Measurements from ENCODE around the gene IGSF9.

The IGSF9 gene

DNA sequence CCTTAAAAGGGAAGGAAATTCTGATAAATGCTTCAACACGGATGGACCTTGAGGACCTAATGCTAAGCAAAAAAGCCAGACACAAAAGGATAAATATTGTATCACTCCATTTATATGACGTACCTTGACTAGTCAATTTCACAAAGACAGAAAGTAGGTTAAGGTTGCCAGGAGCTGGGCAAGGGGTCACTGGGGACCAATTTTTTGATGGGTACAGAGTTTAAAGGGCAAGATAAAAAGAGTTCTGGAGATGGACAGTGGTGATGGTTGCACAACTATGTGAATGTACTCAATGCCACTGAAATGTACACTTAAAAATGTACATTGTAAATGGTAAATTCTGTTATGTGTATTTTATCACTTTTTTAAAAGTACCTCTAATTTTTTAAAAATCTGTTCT, 40.7 kb upstream of the IGSF9 start:
- H3K27me3 ChIP-seq (ENCODE audit: control insufficient read depth, insufficient read depth, low read length) = peaks cover 14% of the 10 kb centered on the region; the same call in 1 of the 2 replicates
- no peaks in the 10 kb centered on the region for H3K9me3 ChIP-seq (ENCODE audit: control insufficient read depth, insufficient read depth, low read depth, low read length)
- no peak overlapping the region for H3K27ac ChIP-seq (ENCODE audit: low read depth, low read length)
- H3K4me1 ChIP-seq (ENCODE audit: control insufficient read depth, insufficient read depth, low read length) = peaks cover 3% of the 10 kb centered on the region; the same call in 1 of the 2 replicates
- no peaks in the 10 kb centered on the region for H3K36me3 ChIP-seq (ENCODE audit: control insufficient read depth, insufficient read depth, low read length)
- no peak overlapping the region for H3K4me3 ChIP-seq (ENCODE audit: low read depth, low read length)
- H3K9ac ChIP-seq (ENCODE audit: low read length) = no peak overlapping the region

DNA sequence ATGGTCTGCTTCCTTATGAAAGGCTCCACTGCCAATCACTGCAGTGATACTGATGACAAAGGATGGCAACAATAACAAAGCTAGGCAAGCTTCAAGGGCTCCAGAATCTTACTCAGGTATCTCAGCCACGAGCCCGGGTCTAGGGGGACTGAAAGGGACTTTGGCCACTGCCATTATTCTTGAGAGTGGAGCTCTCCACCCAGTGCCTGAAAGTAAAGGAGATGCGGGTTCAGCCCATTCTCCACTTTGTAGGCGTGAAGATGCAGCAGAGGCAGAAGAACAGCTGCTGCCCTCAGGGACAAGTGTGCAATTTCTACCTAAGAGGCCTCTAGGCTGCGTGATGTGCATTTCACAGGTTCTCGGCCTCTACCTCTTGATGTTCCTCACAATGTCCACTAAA, 40.1 kb upstream of the IGSF9 start:
- peaks cover under 1% of the 10 kb centered on the region; the same call in 1 of the 2 replicates for H3K4me1 ChIP-seq (ENCODE audit: control insufficient read depth, insufficient read depth, low read length)
- H3K9me3 ChIP-seq (ENCODE audit: control insufficient read depth, insufficient read depth, low read depth, low read length) = no peaks in the 10 kb centered on the region
- peaks cover 14% of the 10 kb centered on the region; the same call in 1 of the 2 replicates for H3K27me3 ChIP-seq (ENCODE audit: control insufficient read depth, insufficient read depth, low read length)
- H3K27ac ChIP-seq (ENCODE audit: low read depth, low read length) = no peak overlapping the region
- no peaks in the 10 kb centered on the region for H3K36me3 ChIP-seq (ENCODE audit: control insufficient read depth, insufficient read depth, low read length)
- no peak overlapping the region for H3K9ac ChIP-seq (ENCODE audit: low read length)
- no peak overlapping the region for H3K4me3 ChIP-seq (ENCODE audit: low read depth, low read length)

DNA sequence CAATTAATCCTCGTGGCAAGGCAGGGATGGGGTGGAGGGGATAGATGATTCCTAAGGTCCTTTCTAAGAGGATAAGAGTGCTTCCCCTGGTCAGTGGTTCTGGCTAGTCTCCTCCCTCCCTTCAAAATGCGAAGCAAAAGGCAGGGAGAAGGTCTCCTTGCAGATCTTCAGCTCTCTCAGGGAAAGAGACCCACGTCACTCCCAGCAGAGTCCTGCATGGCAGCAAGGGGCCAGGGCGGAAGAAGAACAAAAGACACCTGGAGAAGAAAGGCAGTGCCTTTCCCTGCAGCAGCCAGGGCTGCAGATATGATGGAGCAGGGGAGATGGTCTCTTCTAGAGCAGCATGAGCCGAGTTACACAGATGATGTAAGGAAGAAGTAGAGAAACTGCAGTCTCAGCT, 38.3 kb upstream of the IGSF9 start:
- Histone ChIP-seq H3K27me3 (ENCODE audit: control insufficient read depth, insufficient read depth, low read length) (peaks cover 21% of the 10 kb centered on the region; the same call in 1 of the 2 replicates), H3K27ac (ENCODE audit: low read depth, low read length) (no peak overlapping the region), H3K36me3 (ENCODE audit: control insufficient read depth, insufficient read depth, low read length) (no peaks in the 10 kb centered on the region), H3K9ac (ENCODE audit: low read length) (no peak overlapping the region), H3K9me3 (ENCODE audit: control insufficient read depth, insufficient read depth, low read depth, low read length) (no peaks in the 10 kb centered on the region), H3K4me3 (ENCODE audit: low read depth, low read length) (no peak overlapping the region), H3K4me1 (ENCODE audit: control insufficient read depth, insufficient read depth, low read length) (no peaks in the 10 kb centered on the region)

DNA sequence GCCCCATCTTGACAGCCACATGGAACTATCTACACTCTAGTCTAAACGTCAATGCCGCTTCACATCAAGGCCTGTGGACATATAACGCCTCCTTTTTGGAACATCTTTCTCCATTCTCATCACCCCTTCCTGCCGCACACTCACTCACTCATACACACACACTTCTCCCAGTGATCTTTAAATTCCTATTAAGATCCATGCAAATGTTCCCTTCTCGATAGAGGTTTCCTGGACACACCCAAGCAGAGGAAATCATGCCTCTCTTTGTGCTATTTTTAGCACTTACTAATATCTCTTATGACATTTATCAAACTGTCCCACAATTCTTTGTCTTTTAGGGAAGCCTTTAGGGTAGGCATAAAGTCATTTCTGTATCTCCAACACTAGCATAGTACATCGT, 36.9 kb upstream of the IGSF9 start:
- no peaks in the 10 kb centered on the region for H3K36me3 ChIP-seq (ENCODE audit: control insufficient read depth, insufficient read depth, low read length)
- no peaks in the 10 kb centered on the region for H3K4me1 ChIP-seq (ENCODE audit: control insufficient read depth, insufficient read depth, low read length)
- H3K27ac ChIP-seq (ENCODE audit: low read depth, low read length) = no peak overlapping the region
- peaks cover 31% of the 10 kb centered on the region for H3K27me3 ChIP-seq (ENCODE audit: control insufficient read depth, insufficient read depth, low read length)
- H3K4me3 ChIP-seq (ENCODE audit: low read depth, low read length) = no peak overlapping the region
- H3K9me3 ChIP-seq (ENCODE audit: control insufficient read depth, insufficient read depth, low read depth, low read length) = no peaks in the 10 kb centered on the region
- H3K9ac ChIP-seq (ENCODE audit: low read length) = no peak overlapping the region

DNA sequence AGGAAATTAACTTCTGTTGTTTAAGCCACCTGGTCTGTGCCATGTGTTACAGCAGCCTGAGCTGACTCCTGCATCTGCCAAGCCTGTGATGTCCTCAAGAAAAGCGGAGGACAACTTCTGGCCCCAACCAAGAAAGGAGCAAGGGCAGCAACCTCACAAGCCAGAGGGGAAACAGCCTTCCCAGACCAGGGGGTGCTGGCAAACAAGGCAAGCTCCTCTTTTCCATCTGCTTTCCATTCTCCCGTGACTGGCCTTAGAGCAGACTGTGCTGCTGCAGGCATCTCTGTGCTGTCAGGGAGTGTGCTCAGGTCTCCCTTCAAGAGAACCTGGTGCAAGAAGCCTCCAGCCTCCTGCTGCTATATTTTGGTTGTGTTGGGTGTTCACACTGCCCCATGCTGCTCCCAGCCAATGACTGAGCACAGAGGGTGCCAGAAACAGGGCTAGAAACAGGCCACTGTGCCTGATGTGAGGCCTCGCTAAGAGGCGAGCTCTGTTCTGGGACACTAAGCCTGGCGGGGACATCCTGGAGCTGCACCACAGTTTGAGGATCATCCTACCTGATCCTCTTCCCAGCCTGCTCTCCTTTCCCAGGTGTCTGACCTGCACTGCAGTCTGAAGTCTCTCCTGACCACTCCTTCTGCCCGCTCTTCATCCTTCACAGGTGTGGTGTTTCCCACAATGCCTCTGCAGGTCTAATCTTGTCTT, 36.1 kb upstream of the IGSF9 start:
- H3K27ac ChIP-seq (ENCODE audit: low read depth, low read length) = no peak overlapping the region

DNA sequence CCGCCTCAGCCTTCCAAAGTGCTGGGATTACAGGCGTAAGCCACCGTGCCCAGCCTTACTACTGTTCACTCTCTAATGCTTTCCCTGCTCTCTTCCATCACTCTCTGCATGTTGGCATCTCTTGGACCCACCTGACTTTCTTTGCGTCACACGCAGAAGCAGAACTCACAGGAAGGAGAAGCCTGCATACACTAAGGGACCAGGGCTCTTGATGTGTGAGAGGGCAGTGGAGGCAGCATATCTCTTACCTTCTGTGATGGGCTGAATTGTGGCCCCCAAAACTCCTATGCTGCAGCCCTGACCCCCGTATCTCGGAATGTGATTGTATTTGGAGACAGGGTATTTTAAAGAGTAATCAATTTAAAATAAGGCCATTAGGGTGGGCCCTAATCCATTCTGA, 35.4 kb upstream of the IGSF9 start:
- Histone ChIP-seq H3K9me3 (ENCODE audit: control insufficient read depth, insufficient read depth, low read depth, low read length) (no peaks in the 10 kb centered on the region), H3K4me3 (ENCODE audit: low read depth, low read length) (no peak overlapping the region), H3K27ac (ENCODE audit: low read depth, low read length) (no peak overlapping the region), H3K36me3 (ENCODE audit: control insufficient read depth, insufficient read depth, low read length) (no peaks in the 10 kb centered on the region), H3K27me3 (ENCODE audit: control insufficient read depth, insufficient read depth, low read length) (peaks cover 36% of the 10 kb centered on the region), H3K4me1 (ENCODE audit: control insufficient read depth, insufficient read depth, low read length) (no peaks in the 10 kb centered on the region), H3K9ac (ENCODE audit: low read length) (no peak overlapping the region)

More for the DNA sequence above, 36.1 kb upstream of the IGSF9 start:
- no peak overlapping the region for H3K4me3 ChIP-seq (ENCODE audit: low read depth, low read length)
- H3K36me3 ChIP-seq (ENCODE audit: control insufficient read depth, insufficient read depth, low read length) = no peaks in the 10 kb centered on the region
- H3K27me3 ChIP-seq (ENCODE audit: control insufficient read depth, insufficient read depth, low read length) = peaks cover 35% of the 10 kb centered on the region
- H3K9me3 ChIP-seq (ENCODE audit: control insufficient read depth, insufficient read depth, low read depth, low read length) = no peaks in the 10 kb centered on the region
- no peak overlapping the region for H3K9ac ChIP-seq (ENCODE audit: low read length)
- no peaks in the 10 kb centered on the region for H3K4me1 ChIP-seq (ENCODE audit: control insufficient read depth, insufficient read depth, low read length)

DNA sequence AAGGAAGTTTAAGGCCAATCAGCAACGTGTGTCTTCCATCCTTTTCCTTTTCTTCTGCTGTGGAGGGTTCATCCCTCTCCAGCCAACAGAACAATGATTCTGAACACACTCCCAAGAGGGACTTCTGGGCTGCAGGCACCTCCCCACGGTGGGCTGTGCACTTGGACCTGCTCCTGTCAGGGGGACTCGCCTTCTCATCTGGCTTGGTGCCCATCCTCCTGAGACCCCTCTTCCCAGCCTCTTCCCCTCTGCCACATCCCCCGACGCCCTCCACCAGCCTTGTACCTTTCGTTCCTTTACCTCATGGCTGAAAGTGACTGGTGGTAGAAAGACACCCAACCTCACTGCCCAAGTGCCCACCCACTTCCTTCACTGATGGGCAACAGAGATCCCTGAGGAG, 34.7 kb upstream of the IGSF9 start:
- H3K4me3 ChIP-seq (ENCODE audit: low read depth, low read length) = no peak overlapping the region
- no peak overlapping the region for H3K9ac ChIP-seq (ENCODE audit: low read length)
- no peaks in the 10 kb centered on the region for H3K36me3 ChIP-seq (ENCODE audit: control insufficient read depth, insufficient read depth, low read length)
- no peaks in the 10 kb centered on the region for H3K9me3 ChIP-seq (ENCODE audit: control insufficient read depth, insufficient read depth, low read depth, low read length)
- no peak overlapping the region for H3K27ac ChIP-seq (ENCODE audit: low read depth, low read length)
- no peaks in the 10 kb centered on the region for H3K4me1 ChIP-seq (ENCODE audit: control insufficient read depth, insufficient read depth, low read length)
- peaks cover 43% of the 10 kb centered on the region for H3K27me3 ChIP-seq (ENCODE audit: control insufficient read depth, insufficient read depth, low read length)

DNA sequence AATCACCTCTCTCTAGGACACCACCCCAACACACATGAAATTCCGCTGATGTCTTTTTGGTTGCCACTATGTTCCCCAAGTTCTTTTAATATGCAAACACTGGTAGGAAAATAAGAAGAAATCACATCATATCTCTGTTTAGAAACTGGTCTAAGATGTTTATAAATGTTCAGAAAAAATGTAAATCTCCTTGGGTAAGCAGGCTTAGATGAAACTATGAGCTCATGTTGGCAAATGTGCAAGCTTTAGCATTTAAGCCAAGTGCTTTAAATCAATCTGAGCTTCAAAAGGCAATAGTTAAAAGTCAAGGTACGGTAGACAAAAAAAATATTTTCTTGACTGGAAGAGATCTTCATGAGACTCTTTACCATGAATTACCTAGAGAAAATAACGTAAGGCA, 33.8 kb upstream of the IGSF9 start:
- no peaks in the 10 kb centered on the region for H3K36me3 ChIP-seq (ENCODE audit: control insufficient read depth, insufficient read depth, low read length)
- H3K4me1 ChIP-seq (ENCODE audit: control insufficient read depth, insufficient read depth, low read length) = no peaks in the 10 kb centered on the region
- H3K9me3 ChIP-seq (ENCODE audit: control insufficient read depth, insufficient read depth, low read depth, low read length) = no peaks in the 10 kb centered on the region
- peaks cover 46% of the 10 kb centered on the region for H3K27me3 ChIP-seq (ENCODE audit: control insufficient read depth, insufficient read depth, low read length)
- H3K4me3 ChIP-seq (ENCODE audit: low read depth, low read length) = no peak overlapping the region
- H3K27ac ChIP-seq (ENCODE audit: low read depth, low read length) = no peak overlapping the region
- no peak overlapping the region for H3K9ac ChIP-seq (ENCODE audit: low read length)

DNA sequence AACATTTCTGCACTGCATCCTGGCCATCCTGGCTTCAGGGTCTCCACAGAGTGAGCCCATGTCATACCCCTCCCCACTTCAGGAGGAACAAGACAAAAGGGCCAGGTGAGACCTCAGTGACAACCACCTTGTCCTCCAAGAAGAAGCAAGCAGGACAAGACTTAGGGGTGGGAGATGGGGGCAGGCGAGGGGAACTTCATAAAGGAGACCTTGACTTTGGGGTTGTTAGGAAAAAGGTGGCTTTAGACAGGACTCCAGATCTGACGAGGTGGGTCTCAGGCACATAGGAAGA, 32.6 kb upstream of the IGSF9 start:
- Histone ChIP-seq H3K9me3 (ENCODE audit: control insufficient read depth, insufficient read depth, low read depth, low read length) (no peaks in the 10 kb centered on the region), H3K4me1 (ENCODE audit: control insufficient read depth, insufficient read depth, low read length) (no peaks in the 10 kb centered on the region), H3K27me3 (ENCODE audit: control insufficient read depth, insufficient read depth, low read length) (peaks cover 44% of the 10 kb centered on the region), H3K9ac (ENCODE audit: low read length) (no peak overlapping the region), H3K4me3 (ENCODE audit: low read depth, low read length) (no peak overlapping the region), H3K27ac (ENCODE audit: low read depth, low read length) (no peak overlapping the region), H3K36me3 (ENCODE audit: control insufficient read depth, insufficient read depth, low read length) (no peaks in the 10 kb centered on the region)

DNA sequence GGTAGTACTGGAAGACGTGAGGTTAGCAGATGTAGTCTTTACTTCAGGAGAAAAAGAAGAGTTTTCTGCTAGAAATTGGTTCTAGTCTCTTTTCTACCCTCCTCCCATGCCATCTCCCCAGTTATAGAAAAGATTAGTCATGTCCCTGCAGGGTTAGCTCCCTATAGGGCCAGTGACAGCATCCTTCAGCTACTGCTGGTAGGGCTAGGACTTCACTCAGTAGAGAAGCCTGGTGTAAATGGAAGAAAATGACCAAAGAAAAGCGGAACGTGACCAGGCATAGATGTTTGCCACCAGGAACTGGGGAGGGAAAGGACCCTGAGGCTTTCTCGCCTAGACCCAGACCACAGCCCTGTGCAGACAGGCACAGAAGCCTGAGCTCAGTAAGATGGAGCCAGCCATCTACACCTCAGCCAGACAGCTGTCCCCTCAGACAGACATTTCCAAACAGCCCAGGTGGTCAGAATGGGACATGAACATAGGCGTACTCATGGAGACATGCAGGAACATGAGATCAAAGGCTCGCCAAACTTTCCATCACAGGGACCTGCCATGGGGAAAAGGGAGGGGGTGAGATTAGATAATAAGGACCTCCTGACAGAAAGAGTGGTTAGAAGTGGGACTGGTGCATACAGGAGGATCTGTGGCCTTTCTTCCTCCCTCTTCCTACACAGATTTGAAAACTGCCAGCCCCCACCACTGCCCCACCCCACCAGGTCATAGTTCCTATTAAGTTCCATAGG, 32.1 kb upstream of the IGSF9 start:
- Histone ChIP-seq H3K36me3 (ENCODE audit: control insufficient read depth, insufficient read depth, low read length) (no peaks in the 10 kb centered on the region), H3K4me1 (ENCODE audit: control insufficient read depth, insufficient read depth, low read length) (no peaks in the 10 kb centered on the region), H3K9me3 (ENCODE audit: control insufficient read depth, insufficient read depth, low read depth, low read length) (no peaks in the 10 kb centered on the region), H3K4me3 (ENCODE audit: low read depth, low read length) (no peak overlapping the region), H3K9ac (ENCODE audit: low read length) (no peak overlapping the region), H3K27me3 (ENCODE audit: control insufficient read depth, insufficient read depth, low read length) (peaks cover 44% of the 10 kb centered on the region), H3K27ac (ENCODE audit: low read depth, low read length) (no peak overlapping the region)

DNA sequence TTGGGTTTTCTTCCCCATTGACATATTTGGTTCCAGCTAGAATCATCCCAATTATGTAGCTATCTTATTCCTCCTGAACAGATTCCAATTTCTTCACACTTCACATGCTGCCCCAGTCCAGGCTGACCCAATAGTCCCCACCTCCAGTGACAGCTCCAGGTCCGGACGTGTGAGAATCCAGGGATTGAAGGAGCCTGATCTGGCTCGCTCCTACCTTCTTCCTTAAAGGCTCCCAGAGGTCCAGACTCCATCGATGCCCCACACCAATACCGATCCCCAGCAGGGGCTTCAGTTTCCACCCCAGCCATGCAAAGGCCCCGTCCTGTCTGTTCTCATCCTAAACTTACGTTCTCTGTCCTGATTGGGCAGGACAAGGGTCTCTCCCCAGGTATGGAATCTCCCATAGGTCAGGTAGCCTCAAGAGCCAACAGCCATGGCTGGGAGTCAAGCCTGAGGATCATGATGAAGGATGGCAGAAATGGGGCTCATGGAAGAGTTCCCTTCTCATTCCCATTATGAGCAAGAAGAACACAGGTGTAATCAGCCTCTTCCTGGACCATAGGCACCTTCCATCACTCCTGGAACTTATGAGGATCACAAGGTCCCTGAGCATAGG, 29.0 kb upstream of the IGSF9 start:
- H3K27ac ChIP-seq (ENCODE audit: low read depth, low read length) = no peak overlapping the region
- no peaks in the 10 kb centered on the region for H3K9me3 ChIP-seq (ENCODE audit: control insufficient read depth, insufficient read depth, low read depth, low read length)
- H3K4me3 ChIP-seq (ENCODE audit: low read depth, low read length) = no peak overlapping the region
- H3K36me3 ChIP-seq (ENCODE audit: control insufficient read depth, insufficient read depth, low read length) = no peaks in the 10 kb centered on the region
- H3K9ac ChIP-seq (ENCODE audit: low read length) = no peak overlapping the region
- peaks cover 30% of the 10 kb centered on the region for H3K27me3 ChIP-seq (ENCODE audit: control insufficient read depth, insufficient read depth, low read length)
- no peaks in the 10 kb centered on the region for H3K4me1 ChIP-seq (ENCODE audit: control insufficient read depth, insufficient read depth, low read length)

All from HUES6 (cell line).